Activated T-helper 1 cell treated with anti-CD3 and anti-CD28 coated beads, Interleukin-2, amount 50 U/mL, for 16 hours (primary cell): ENCODE results near the gene EFCAB10.
"Not testable (repeated sequence)": the region's sequence is repeated elsewhere in the genome, so short reads cannot be mapped to it uniquely, and the experiment has no call there.

Source experiments
- DNase-seq, 2 donors: peaks; one replicate each; pipeline ENCODE4 v3.0.0-alpha.2; 2020; ENCODE audit warnings: low read depth in 1 of 2, low spot score in 1 of 2

Gene EFCAB10

DNA sequence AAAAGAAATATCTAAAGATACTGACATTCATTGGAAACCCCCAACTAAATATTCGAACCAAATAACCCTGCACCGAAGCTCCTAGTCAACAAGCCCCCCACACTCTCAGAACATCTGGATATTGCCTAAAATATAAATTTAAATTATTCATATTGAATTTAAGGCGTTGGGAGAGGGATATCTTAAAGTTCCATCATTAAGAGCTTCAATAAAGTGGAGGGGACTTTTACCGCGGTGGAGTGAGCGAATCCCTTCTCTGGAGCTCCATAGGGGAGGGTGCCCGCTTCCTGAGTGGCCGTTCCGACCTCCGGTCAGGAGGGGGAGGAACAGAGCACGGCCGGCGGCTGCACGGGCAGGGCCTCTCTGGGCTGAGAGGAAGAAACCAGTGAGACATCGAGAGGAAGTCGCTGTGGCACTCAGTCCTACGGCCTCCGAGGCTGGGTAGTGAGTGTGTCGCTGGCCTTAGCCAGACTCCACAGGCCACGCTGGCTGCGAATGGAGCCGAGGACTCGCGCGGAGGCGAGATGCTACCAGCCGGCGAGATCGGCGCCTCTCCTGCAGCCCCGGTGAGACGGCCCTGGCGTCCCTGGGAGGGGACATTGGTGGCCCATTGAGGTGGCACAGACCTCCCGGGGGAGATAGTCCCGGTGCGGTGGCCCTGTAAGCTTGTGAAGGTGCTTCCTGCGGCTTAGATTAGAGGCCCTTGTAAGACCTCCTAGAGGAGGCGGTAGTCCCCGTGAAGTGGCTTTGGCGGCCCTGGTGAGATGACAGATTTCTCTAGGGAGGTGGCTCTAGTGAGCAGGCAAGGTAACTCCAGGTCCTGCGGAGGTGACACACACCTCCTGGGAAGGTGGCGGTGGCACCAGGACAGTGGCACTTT is 49.3 kb downstream of the EFCAB10 start, which contains the start of gene RINT1:
Gene RINT1, plus strand, starts transcription at position 410 of the 880 bp plus-strand sequence. Its CDS starts 115 bp downstream, at position 525.
- DNase-seq: peak; percentile 77 to 83

DNA sequence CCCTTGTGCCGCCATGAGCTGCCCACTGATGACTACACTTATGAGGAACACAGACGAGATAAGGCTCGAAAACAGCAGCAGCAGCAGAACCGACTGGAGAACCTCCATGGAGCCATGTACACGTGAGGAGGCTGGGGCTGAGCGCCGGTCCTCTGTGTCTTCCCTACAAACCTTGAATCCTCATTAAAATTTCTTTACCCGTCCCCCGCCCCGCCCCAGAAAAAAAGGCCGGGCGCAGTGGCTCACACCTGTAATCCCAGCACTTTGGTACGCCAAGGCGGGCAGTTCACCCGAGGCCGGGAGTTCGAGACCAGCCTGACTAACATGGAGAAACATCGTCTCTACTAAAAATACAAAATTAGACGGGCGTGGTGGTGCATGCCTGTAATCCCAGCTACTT is 50.7 kb downstream of the EFCAB10 start:
- no peak for DNase-seq

DNA sequence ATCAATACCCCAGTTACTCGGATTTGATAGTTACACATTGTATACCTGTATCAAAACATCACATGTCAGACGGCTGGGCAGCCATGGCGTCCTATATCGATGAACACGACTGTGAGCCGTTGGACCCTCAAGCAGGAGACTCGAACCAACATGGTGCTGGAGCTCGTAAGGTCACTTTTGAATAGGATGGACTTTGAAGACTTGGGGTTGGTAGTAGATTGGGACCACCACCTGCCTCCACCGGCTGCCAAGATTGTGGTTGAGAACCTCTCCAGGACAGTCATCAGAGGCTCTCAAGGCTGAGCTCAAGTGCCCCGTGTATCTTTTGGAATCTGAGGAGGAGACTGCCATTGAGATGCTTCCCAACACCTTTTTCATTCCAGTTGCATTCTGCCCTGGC is 51.2 kb downstream of the EFCAB10 start:
- no peak for DNase-seq

DNA sequence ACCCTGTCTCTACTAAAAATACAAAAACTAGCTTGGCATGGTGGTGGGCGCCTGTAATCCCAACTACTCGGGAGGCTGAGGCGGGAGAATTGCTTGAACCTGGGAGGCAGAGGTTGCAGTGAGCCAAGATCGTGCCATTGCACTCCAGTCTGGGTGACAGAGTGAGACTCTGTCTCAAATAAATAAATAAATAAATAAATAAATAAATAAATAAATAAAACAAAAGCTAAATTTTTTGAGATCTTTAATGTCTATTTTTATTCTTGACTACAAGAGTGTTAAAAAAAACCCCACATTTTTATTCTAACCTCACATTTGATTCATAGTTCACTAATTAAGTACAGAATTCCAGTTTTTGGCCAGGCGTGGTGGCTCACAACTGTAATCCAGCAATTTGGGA is 53.6 kb downstream of the EFCAB10 start:
- not testable (repeated sequence) for DNase-seq

DNA sequence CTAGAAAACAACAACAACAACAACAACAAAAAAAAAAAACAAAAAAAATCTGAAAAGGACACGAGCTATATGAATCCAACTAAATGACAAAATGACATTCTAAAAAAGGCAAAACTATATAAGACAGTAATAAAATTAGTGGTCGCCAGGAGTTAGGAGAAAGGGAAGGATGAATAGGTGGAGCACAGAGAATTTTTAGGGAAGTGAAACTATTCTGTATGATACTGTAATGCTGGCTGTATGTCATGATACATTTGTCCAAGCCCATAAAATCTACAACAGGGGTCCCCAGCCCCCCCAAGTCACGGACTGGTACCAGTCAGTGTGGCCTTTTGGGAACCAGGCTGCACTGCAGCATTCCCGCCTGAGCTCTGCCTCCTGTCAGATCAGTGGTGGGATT is 56.5 kb downstream of the EFCAB10 start:
- DNase-seq: no peak

DNA sequence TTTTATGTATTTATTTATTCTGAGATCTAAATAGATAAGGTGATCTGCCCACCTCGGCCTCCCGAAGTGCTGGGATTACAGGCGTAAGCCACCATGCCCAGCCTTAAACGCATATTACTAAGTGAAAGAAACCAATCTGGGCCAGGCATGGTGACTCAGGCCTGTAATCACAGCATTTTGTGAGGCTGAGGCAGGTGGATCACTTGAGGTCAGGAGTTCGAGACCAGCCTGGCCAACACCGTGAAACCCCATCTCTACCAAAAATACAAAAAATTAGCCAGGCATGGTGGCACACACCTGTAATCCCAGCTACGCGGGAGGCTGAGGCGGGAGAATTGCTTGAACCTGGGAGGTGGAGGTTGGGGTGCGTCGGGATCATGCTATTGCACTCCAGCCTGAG is 56.9 kb downstream of the EFCAB10 start:
- not testable (repeated sequence) for DNase-seq

DNA sequence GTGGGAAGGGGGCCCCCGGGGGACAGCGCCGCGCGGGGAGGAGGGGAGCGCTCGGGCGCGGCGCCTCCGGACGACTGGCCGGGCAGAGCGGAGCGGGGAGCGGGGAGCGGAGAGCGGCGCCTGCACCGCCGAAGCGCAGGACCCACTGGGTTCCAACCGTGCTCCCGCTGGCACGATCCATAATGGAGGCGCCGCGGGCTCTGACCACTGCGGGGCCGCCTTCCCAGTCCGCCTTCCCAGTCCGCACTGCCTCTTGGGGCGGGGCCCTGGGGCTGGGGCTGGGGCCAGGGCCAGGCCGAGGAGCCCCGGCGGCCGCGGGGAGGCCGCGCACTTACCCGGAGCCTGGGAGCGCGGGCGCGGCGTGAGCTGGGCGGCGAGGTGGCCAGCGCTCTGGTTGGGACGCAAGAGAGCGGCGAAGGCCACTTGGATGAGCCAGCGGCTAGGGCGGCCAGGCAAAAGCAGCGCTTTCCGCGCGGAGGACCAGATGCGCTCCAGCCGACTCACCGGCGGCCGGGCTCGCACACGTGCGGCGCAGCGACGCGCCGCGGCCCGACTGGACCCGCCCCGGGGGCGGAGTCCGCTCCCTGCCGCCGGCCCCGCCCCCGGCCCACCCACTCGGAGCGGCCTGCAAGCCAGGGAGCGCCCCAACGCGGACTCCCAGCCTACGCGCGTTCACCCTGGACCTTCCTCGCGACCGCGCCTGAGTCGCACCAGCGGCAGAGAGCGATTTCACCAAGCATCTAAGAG is 59.4 kb downstream of the EFCAB10 start, which contains the start of gene PUS7:
Gene PUS7, minus strand, starts transcription at position 555 of the 747 bp plus-strand sequence. CDS start 13,759 bp downstream, outside the sequence.
- peak; percentile 61 to 70 for DNase-seq

DNA sequence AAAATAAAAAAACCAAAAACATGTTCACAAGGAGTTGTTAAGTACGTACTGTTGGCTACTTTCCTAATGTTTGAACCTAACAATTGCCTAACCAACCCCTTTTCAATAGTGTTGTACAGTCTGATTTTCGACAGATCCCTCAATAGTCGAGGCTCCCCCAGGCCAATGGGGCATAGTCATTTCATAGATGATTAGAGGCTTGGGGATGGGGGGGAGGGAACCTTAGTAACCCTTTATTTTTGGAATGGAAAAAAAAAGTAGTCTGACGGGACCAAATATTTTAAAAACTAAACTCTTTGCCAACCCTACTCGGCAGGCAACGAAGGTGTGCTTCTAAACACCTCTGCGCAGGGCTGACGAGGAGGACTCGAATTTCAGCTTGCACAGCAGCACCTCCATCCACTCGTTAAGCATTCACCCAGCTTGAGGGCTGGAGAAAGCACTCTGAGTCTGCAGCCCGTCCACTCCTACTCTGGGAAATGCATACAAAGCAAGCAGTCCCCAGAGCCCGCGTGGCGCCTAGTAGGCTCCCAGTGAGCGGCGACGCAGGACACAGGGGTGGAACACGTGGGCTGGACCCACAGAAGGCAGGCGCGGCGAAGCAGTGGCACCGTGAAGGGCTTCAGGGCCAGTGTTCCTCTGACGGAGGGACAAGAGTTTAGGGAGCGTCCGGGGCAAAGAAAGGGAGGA is 60.1 kb downstream of the EFCAB10 start:
- peak in 1 of 2 donors; percentile 8 for DNase-seq

DNA sequence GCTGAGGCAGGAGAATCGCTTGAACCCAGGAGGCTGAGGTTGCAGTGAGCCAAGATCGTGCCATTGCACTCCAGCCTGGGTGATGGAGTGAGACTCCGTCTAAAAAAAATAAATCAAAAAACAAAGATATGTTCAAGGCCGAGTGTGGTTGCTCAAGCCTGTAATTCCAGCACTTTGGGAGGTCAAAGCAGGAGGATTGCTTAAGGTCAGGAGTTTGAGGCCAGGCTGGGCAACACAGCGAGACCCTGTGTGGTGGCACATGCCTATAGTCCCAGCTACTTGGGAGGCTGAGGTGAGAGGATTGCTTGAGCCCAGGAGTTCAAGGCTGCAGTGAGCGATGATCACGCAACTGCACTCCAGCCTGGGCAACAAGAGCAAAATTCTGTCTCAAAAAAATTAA is 60.7 kb downstream of the EFCAB10 start:
- DNase-seq: not testable (repeated sequence)

DNA sequence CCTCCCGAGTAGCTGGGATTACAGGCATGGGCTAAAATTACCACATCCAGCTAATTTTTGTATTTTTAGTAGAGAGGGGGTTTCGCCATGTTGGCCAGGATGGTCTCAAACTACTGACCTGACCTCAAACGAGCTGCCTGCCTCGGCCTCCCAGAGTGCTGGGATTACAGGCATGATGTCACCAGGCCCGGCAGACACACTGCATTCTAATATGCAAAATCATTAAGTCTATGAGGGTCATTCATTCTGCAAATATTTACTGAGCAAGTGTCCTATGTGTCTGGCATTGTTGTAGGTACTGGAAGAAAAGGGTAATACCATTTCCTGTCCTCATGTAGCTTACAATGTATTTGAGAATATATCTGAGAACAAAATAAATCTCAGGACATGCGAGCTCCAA is 61.9 kb downstream of the EFCAB10 start:
- DNase-seq: no peak

DNA sequence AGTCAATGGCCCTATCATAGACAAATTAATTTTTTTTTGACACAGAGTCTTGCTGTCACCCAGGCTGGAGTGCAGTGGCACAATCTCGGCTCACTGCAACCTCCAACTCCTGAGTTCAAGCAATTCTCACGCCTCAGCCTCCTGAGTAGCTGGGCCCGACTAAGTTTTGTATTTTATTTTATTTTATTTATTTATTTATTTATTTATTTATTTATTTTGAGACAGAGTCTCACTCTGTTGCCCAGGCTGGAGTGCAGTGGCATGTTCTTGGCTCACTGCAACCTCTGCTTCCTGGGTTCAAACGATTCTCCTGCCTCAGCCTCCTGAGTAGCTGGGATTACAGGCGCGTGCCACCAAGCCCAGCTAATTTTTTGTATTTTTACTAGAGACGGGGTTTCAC is 65.7 kb downstream of the EFCAB10 start:
- DNase-seq: not testable (repeated sequence)
